Mesodermal cell (in vitro differentiated cells): Measurements from ENCODE around the gene ANKRD2. TPM values are rescaled to one million over a fixed set of nuclear protein-coding genes. Genes with fewer than 3 reads are reported as not detected.
"Not testable (repeated sequence)": the region's sequence is repeated elsewhere in the genome, so short reads cannot be mapped to it uniquely, and the experiment has no call there.

Experiments used
- H3K27ac ChIP-seq: 2 replicates; pipeline ENCODE4 v1.7.0; 2013; ENCODE audit warnings: mild to moderate bottlenecking, low read depth, low read length, moderate library complexity; ENCODE audit not compliant: severe bottlenecking
- H3K36me3 ChIP-seq: 2 replicates; pipeline ENCODE4 v1.7.1; 2013; ENCODE audit warnings: mild to moderate bottlenecking, low read length, moderate library complexity; ENCODE audit not compliant: control insufficient read depth, insufficient read depth
- H3K4me1 ChIP-seq: one replicate; pipeline ENCODE4 v1.7.1; 2013; ENCODE audit warnings: mild to moderate bottlenecking, low read length; ENCODE audit not compliant: insufficient read depth, control insufficient read depth, poor library complexity, severe bottlenecking
- H3K4me3 ChIP-seq: 2 replicates; pipeline ENCODE4 v1.7.0; 2013; ENCODE audit warnings: low read length, control low read depth, mild to moderate bottlenecking; ENCODE audit not compliant: insufficient read depth, poor library complexity, severe bottlenecking; ENCODE audit errors: extremely low read depth
- H3K9me3 ChIP-seq: 2 replicates; pipeline ENCODE4 v1.7.1; 2013; ENCODE audit warnings: mild to moderate bottlenecking, low read length, moderate library complexity; ENCODE audit not compliant: control insufficient read depth
- WGBS, 2 experiments: methylation state at CpG; one replicate each; pipeline ENCODE4 v1.1.5; 2013; ENCODE audit warnings: missing lambda C conversion rate in 2 of 2; ENCODE audit not compliant: insufficient coverage in 2 of 2; 5-methylcytosine and 5-hydroxymethylcytosine counted together
- polyA plus RNA-seq, 2 experiments: library from polyadenylated mRNA; stranded (reverse); fragments of 50-300 nt; gene quantifications; one replicate each; pipeline ENCODE4 v1.2.3, GENCODE V29; 2013

ANKRD2 gene
- polyA plus RNA-seq (2013, experiment 1 of 2) = not detected
- not detected for polyA plus RNA-seq (2013, experiment 2 of 2)

DNA sequence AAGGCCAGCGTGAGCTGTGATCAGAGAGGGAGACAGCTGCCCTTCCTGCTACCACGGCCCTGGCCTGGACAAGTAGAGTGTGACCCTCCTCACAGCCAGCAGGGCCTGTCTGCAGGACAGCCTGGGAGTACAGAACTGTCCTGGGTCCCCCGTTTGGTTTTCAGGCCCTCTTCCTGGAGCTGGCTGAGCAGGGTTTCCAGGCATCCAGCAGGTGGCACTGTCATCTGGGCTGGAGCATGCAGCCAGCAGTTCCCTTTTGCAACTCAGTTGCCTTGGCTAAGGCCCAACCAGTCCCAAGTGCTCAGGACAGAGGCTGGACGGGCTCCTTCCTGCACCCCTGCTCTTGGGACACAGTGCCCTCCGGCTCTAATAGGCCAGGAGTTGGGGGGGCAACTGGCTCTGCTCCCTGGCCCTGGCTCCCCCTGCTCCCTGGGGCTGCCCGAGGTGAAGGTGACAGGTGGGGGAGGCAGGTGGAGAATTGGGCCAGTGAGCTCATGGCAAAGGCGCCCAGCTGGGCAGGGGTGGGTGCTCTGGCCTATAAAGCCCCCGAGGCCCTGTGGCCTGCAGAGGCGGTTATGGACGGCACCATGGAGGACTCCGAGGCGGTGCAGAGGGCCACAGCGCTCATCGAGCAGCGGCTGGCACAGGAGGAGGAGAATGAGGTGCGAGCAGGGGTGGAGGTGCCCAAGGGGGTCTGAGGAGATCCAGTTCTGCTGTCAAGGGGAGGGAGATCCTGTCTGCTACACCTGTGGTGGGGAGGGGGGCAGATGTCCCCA lies at the start of gene ANKRD2:
Gene ANKRD2 (plus strand): TSS at position 566 of the 776 bp plus-strand sequence. CDS start 10 bp downstream, at position 576.
- Histone ChIP-seq H3K9me3 (no peaks in the 10 kb centered on the region), H3K4me3 (no peak within 1 kb of the TSS), H3K27ac (no peak within 1 kb of the TSS), H3K4me1 (peaks cover 22% of the 10 kb centered on the region), H3K36me3 (peaks cover 28% of the 10 kb centered on the region)
- 74 to 79% methylated on average over 12 to 13 of the region's 16 CpGs for WGBS, 2 experiments

- Histone ChIP-seq H3K36me3 (no peaks in the 10 kb centered on the region), H3K4me1 (peaks cover 13% of the 10 kb centered on the region), H3K27ac (no peak overlapping the region), H3K4me3 (no peak overlapping the region), H3K9me3 (no peaks in the 10 kb centered on the region)
- WGBS, 2 experiments = 96 to 98% methylated on average over 7 to 8 of the region's 8 CpGs
Measured at GRCh38 chr10:97522937-97523336, 49.6 kb upstream of the ANKRD2 start.

- no peaks in the 10 kb centered on the region for H3K4me1 ChIP-seq
- H3K9me3 ChIP-seq = no peaks in the 10 kb centered on the region
- no peak overlapping the region for H3K27ac ChIP-seq
- WGBS, 2 experiments = 95 to 96% methylated on average over 5 of the region's 5 CpGs
- H3K4me3 ChIP-seq = no peak overlapping the region
- H3K36me3 ChIP-seq = no peaks in the 10 kb centered on the region
Measured at GRCh38 chr10:97525086-97525485, 47.5 kb upstream of the ANKRD2 start.

DNA sequence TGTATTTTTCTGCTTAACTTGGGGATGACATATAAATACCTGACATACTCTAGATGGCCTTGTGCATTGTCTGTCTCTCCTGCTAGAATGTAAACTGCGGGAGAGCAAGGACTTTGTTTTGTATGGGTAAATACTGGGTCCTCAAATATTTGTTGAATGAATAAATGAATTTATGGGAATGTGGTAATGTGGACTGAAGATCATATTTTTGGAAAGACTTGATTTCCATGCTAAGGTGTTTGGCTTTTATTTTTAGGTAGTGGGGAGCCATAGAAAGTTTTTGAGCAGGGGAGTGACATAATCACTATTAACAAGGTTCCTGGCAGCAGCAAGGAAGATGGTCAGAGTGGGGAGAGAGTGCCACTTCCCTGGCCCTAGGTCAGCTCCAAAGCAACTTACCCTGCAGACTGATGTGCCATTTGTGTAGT lies 46.9 kb upstream of the ANKRD2 start:
- Histone ChIP-seq H3K9me3 (no peaks in the 10 kb centered on the region), H3K4me3 (no peak overlapping the region), H3K36me3 (no peaks in the 10 kb centered on the region), H3K27ac (no peak overlapping the region), H3K4me1 (no peaks in the 10 kb centered on the region)
- 88 to 100% methylated on average over 1 of the region's 1 CpG for WGBS, 2 experiments

- peaks cover 12% of the 10 kb centered on the region for H3K4me1 ChIP-seq
- H3K9me3 ChIP-seq, H3K4me3 ChIP-seq, H3K27ac ChIP-seq, H3K36me3 ChIP-seq: not testable (repeated sequence)
- WGBS, 2 experiments = 100% methylated on average over 1 of the region's 29 CpGs; no CpG with 5 or more reads in 1 of the 2 experiments
Measured at GRCh38 chr10:97528876-97529275, 43.7 kb upstream of the ANKRD2 start.

DNA sequence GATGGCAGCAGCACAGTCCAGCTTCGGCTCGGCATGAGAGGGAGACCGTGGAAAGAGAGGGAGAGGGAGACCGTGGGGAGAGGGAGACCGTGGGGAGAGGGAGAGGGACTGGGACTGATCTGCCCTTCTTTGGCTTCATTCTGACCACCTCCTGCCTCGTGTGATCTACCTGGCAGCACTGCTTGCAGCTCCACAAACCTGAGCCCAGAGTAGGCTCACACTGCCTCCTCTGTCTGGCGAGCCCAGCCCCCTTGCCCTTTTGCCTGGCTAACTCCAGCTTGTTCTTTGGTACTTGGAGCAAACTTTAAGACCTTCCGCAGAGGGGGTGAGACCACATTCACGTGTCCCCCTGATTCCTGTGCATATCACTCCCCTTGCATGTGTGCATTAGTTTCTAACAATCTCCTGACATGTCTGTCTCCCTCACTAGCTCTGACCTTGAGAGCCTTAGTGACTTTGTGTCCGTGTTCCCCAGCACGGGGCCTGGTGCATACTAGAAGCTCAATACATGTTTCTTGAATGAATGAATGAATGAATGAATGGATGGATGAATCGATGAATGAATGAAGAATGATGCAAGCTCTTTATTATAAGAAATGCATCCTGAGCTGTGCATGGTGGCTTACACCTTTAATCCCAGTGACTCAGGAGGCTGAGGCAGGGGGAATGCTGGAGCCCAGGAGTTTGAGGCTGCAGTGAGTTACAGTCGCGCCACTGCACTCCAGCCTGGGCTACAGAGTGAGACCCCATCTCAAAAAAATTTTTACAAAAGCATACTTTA lies 42.7 kb upstream of the ANKRD2 start:
- no peaks in the 10 kb centered on the region for H3K9me3 ChIP-seq
- no peak overlapping the region for H3K4me3 ChIP-seq
- WGBS, 2 experiments = 93 to 99% methylated on average over 7 to 9 of the region's 14 CpGs
- H3K36me3 ChIP-seq = no peaks in the 10 kb centered on the region
- H3K27ac ChIP-seq = no peak overlapping the region
- peaks cover 12% of the 10 kb centered on the region for H3K4me1 ChIP-seq

- 82 to 85% methylated on average over 7 to 9 of the region's 10 CpGs for WGBS, 2 experiments
- H3K4me3 ChIP-seq = no peak overlapping the region
- no peak overlapping the region for H3K27ac ChIP-seq
- H3K36me3 ChIP-seq = no peaks in the 10 kb centered on the region
- no peaks in the 10 kb centered on the region for H3K9me3 ChIP-seq
- H3K4me1 ChIP-seq = peaks cover 12% of the 10 kb centered on the region
Measured at GRCh38 chr10:97531401-97531986, 41.1 kb upstream of the ANKRD2 start.

GRCh38 chr10:97532935-97533671 lies 39.5 kb upstream of the ANKRD2 start:
- no peak overlapping the region for H3K4me3 ChIP-seq
- peak overlapping the region; percentile 66 for H3K27ac ChIP-seq
- peaks cover 12% of the 10 kb centered on the region for H3K4me1 ChIP-seq
- H3K36me3 ChIP-seq = no peaks in the 10 kb centered on the region
- 73 to 74% methylated on average over 4 to 6 of the region's 12 CpGs for WGBS, 2 experiments
- no peaks in the 10 kb centered on the region for H3K9me3 ChIP-seq

- peaks cover 18% of the 10 kb centered on the region for H3K4me1 ChIP-seq
- no peaks in the 10 kb centered on the region for H3K36me3 ChIP-seq
- no peak overlapping the region for H3K27ac ChIP-seq
- no peak overlapping the region for H3K4me3 ChIP-seq
- no peaks in the 10 kb centered on the region for H3K9me3 ChIP-seq
- WGBS, 2 experiments = 89% methylated on average over 4 to 5 of the region's 6 CpGs
Measured at GRCh38 chr10:97533888-97534287, 38.7 kb upstream of the ANKRD2 start.

- Histone ChIP-seq H3K4me3 (no peak overlapping the region), H3K9me3 (no peaks in the 10 kb centered on the region), H3K27ac (no peak overlapping the region), H3K36me3 (no peaks in the 10 kb centered on the region), H3K4me1 (peaks cover 27% of the 10 kb centered on the region)
- 80 to 85% methylated on average over 2 to 4 of the region's 6 CpGs for WGBS, 2 experiments
Measured at GRCh38 chr10:97534746-97535367, 37.7 kb upstream of the ANKRD2 start.
